D721Med (cell line): ENCODE data around the gene SKA2.

ENCODE experiments used
- DNase-seq: peaks from one replicate; pipeline ENCODE4 v3.0.0; 2011; ENCODE audit warnings: low spot score; ENCODE audit not compliant: insufficient read length
- FAIRE-seq: peaks from 2 replicates; lab custom pipeline; 2011; peaks lifted over from hg19 to GRCh38; lab: Jason Lieb, UNC
- TF ChIP-seq, protein P1 (sequence below): IDR thresholded peaks from 2 replicates; pipeline ENCODE4 v1.5.1; 2012; ENCODE audit warnings: mild to moderate bottlenecking, control low read depth; ENCODE audit not compliant: insufficient read depth; ENCODE audit errors: missing control alignments

SKA2 gene

DNA sequence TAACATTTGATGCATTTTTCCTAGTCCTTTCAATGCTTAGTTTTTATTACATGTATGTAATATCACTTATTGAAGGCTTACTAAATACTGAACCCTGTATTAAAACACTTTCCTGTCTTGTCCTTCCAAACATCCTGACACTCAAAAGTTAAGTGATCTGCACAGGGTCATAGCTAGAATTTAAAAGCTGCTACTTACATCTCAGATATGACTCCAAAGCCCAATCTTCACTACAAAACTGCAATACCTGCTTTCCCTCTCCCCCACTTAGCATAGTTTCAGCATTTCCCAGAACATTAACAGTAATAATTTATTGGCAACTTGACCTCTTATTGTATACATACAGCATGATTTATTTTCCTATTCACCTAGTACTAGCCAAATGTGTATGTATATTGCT is 44.0 kb downstream of the SKA2 start:
- FAIRE-seq (no peak), DNase-seq (no peak)
- TF ChIP-seq, protein P1, sequence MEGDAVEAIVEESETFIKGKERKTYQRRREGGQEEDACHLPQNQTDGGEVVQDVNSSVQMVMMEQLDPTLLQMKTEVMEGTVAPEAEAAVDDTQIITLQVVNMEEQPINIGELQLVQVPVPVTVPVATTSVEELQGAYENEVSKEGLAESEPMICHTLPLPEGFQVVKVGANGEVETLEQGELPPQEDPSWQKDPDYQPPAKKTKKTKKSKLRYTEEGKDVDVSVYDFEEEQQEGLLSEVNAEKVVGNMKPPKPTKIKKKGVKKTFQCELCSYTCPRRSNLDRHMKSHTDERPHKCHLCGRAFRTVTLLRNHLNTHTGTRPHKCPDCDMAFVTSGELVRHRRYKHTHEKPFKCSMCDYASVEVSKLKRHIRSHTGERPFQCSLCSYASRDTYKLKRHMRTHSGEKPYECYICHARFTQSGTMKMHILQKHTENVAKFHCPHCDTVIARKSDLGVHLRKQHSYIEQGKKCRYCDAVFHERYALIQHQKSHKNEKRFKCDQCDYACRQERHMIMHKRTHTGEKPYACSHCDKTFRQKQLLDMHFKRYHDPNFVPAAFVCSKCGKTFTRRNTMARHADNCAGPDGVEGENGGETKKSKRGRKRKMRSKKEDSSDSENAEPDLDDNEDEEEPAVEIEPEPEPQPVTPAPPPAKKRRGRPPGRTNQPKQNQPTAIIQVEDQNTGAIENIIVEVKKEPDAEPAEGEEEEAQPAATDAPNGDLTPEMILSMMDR, result no peak

GRCh38 chr17:59108400-59109102 is 46.4 kb downstream of the SKA2 start:
- TF ChIP-seq, protein P1, result no peak
- DNase-seq, result no peak
- no peak for FAIRE-seq

- TF ChIP-seq, protein P1, result no peak
- FAIRE-seq, result no peak
- DNase-seq, result no peak
These were observed 47.7 kb downstream of the SKA2 start for GRCh38 chr17:59107306-59107670.

DNA sequence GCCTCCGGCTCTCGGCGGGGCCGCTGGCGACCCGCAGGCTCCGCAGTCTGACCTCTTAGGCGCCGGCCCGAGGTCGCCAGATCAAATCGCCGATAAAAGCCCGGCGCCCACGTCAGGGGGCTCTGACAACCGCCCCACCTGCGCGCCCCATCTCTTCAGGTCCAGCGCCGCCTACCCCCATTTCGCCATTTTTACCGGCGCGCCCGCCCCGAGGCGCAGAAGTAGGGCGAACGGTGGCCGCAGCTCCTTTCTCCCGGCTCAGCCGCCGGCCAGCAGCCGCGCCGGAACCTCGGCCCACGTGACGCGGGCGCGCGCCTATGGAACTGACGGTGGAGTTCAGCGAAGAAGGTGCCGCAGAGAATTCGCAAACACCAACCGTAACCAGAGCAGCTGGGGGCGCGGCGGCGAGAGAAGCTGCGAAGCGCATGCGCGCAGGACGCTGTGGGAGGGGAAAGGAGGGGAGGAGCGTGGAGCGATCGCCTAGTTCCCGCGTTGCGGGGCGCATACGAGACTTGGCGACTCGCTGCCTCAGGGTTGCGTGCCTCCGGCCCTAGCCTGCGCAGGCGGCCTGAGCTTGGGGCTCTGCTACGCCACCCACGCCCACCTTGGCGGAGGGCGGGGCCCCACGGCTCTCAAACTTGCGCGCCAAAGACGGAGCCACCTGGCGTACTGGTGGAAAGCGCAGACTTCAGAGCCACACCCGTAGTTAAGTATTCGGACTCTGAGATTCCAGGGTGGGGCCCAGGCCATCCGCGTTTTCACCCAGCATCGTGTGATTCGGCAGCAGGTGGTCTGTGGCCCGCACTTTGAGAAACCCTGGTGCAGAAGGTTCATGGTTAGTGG is 48.3 kb downstream of the SKA2 start, which contains the start of gene TRIM37:
TSS of gene TRIM37 (minus strand) at position 418 of the 843 bp plus-strand sequence. CDS start 419 bp downstream, outside the sequence.
- no peak for FAIRE-seq
- TF ChIP-seq, protein P1, result peak; percentile 12
- DNase-seq, result peak; percentile 77

- DNase-seq, result no peak
- no peak for FAIRE-seq
- TF ChIP-seq, protein P1, result no peak
These were observed 49.0 kb downstream of the SKA2 start for GRCh38 chr17:59105852-59106462.

GRCh38 chr17:59101178-59101577 is 53.8 kb downstream of the SKA2 start:
- FAIRE-seq (no peak), DNase-seq (no peak)
- TF ChIP-seq, protein P1, result no peak
